Measurements from ENCODE around the gene RAB23.

RAB23 gene

GRCh38 chr6:57209030-57209429 is 13.1 kb downstream of the RAB23 start:
- no peak overlapping the region for H3K4me3 ChIP-seq (ENCODE audit: low read depth, low read length)
- TF ChIP-seq, protein P1, sequence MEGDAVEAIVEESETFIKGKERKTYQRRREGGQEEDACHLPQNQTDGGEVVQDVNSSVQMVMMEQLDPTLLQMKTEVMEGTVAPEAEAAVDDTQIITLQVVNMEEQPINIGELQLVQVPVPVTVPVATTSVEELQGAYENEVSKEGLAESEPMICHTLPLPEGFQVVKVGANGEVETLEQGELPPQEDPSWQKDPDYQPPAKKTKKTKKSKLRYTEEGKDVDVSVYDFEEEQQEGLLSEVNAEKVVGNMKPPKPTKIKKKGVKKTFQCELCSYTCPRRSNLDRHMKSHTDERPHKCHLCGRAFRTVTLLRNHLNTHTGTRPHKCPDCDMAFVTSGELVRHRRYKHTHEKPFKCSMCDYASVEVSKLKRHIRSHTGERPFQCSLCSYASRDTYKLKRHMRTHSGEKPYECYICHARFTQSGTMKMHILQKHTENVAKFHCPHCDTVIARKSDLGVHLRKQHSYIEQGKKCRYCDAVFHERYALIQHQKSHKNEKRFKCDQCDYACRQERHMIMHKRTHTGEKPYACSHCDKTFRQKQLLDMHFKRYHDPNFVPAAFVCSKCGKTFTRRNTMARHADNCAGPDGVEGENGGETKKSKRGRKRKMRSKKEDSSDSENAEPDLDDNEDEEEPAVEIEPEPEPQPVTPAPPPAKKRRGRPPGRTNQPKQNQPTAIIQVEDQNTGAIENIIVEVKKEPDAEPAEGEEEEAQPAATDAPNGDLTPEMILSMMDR (IDR thresholded peaks at IDR 0.05; ENCODE audit: low read depth, low read length, missing control alignments), result no peak
- no peak for DNase-seq (ENCODE audit: low read depth)
- in situ Hi-C loops (cut with HindIII; ENCODE audit: low sequenced_read_pairs), result no loop called here

GRCh38 chr6:57207872-57208271 is 14.2 kb downstream of the RAB23 start:
- TF ChIP-seq, protein P1 (IDR thresholded peaks at IDR 0.05; ENCODE audit: low read depth, low read length, missing control alignments), result no peak
- in situ Hi-C loops (cut with HindIII; ENCODE audit: low sequenced_read_pairs), result no loop called here
- no peak overlapping the region for H3K4me3 ChIP-seq (ENCODE audit: low read depth, low read length)
- no peak for DNase-seq (ENCODE audit: low read depth)

DNA sequence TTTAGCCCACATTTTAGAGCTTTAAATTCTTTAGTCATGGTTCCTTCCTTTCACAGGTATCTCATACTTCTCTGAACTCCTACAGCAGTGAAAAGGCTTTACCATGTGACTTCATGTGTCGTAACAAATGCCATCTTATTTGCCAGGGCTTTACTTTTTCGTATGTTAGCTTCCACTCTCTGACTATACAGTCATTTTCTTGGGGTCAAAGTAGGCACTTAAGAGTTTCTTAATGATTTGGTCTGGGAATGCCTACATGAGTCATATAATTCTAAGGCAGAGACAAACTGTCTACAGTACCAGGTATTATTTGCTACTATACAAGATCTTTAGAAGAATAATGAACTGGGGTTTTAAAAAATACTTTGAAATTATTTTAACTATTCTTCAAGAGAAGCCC is 15.0 kb downstream of the RAB23 start:
- H3K4me3 ChIP-seq (ENCODE audit: low read depth, low read length), result no peak overlapping the region
- in situ Hi-C loops (cut with HindIII; ENCODE audit: low sequenced_read_pairs), result no loop called here
- no peak for DNase-seq (ENCODE audit: low read depth)
- TF ChIP-seq, protein P1 (IDR thresholded peaks at IDR 0.05; ENCODE audit: low read depth, low read length, missing control alignments), result no peak

DNA sequence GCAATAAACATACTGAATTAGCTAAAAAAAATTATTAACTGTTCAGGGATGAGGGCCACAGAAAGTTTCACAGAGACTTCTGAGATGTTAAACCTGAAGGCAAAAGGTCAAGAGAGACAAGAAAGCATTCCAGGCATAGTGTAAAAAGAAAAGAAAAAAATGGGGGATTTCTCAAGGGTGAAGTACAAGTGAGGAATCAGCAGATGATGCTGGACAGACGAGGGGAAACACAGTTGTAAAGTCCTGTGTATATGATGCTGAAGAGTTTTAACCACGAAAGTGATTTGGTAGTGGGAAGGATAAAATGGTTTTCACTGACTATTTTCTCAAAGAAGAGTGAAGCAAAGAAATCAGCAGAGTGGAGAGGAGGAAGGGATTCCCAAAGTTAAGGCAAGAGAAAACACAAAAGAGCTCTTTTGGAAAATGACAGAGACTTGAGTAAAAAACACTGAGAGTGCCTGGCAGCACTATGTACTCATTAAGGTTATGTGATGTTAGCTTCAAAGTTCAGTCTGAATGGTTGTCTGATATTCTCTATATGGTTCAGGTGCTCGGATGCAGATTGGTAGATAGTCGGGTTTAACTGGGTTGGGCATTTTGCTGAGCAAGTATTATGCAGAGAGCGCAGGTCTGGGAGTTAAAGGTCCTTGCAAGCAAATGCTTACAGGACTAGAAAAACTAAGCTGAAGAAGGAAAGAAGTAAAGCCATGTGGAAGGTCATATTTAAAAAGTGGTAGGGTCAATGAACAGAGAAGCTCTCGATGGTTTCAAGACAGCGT is 16.4 kb downstream of the RAB23 start:
- no peak overlapping the region for H3K4me3 ChIP-seq (ENCODE audit: low read depth, low read length)
- in situ Hi-C loops (cut with HindIII; ENCODE audit: low sequenced_read_pairs), result no loop called here
- no peak for DNase-seq (ENCODE audit: low read depth)
- TF ChIP-seq, protein P1 (IDR thresholded peaks at IDR 0.05; ENCODE audit: low read depth, low read length, missing control alignments), result no peak

GRCh38 chr6:57201718-57202117 is 20.4 kb downstream of the RAB23 start:
- in situ Hi-C loops (cut with HindIII; ENCODE audit: low sequenced_read_pairs), result no loop called here
- H3K4me3 ChIP-seq (ENCODE audit: low read depth, low read length), result no peak overlapping the region
- DNase-seq (ENCODE audit: low read depth), result no peak
- TF ChIP-seq, protein P1 (IDR thresholded peaks at IDR 0.05; ENCODE audit: low read depth, low read length, missing control alignments), result no peak

DNA sequence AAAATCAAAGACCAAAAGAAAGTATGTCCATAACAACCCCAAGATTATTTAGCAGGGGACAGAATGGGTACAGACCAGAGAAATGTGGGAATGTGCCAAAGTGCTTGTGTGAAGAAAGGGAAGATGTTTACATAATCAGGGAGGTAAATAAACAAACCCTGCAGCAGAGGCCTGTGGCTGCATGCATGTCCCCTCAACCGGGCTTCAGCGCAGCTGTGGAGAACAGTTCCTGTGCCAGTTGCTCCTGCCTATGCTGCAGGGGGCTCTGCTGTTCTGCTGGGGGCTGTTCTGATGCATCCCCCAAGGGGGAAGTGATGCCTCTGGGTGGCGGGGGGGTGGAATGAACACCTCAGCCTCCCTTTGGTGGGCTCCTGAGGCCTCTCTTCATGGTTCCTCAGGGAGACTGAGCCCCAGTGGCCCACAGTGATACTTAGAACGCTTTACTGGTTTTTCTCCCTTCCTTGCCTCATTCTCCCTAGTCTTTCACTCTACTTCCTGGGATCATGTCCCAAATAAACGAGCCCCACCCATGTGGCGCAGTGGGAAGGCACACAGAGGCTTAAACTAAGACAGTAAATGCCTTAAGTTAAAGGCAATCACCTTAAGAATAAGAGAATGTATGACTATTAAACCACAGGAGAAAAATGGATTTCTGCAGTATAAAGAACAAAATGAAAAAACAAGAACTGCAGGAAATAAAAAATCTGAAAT is 23.0 kb downstream of the RAB23 start:
- H3K4me3 ChIP-seq (ENCODE audit: low read depth, low read length), result no peak overlapping the region
- TF ChIP-seq, protein P1 (IDR thresholded peaks at IDR 0.05; ENCODE audit: low read depth, low read length, missing control alignments), result no peak
- in situ Hi-C loops (cut with HindIII; ENCODE audit: low sequenced_read_pairs), result no loop called here
- DNase-seq (ENCODE audit: low read depth), result no peak
